ENCODE data around the gene ITPK1. TPM values are rescaled to one million over a fixed set of nuclear protein-coding genes. Genes with fewer than 3 reads are reported as not detected.
A peak's percentile ranks its signal among the peaks of the same experiment; 100 is the strongest.

ITPK1 gene
- total and polyA plus RNA-seq, 2 experiments from 2014 or later: 35.9 to 101 TPM

DNA sequence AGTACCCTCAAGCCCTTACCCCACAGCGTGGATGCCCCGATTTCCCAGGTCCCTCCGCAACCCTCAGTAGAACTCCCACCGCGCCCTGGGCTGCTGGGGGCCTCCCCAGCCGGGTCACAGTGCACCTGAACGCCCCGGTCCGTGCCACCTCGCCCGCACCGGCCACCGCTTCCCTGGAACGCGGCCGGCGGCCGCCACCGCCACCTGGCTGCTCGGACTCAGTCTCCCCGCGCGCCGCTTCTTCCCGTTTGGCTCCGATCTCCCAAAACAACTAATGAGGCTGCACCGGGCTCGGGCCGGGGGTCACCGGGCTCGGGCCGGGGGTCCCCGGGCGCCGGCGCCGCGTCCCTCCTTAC lies 1.0 kb downstream of the ITPK1 start:
- Histone ChIP-seq H3K27ac (ENCODE audit: low read depth) (no peak overlapping the region), H2AFZ (no peak overlapping the region), H3K9me2 (ENCODE audit: insufficient read depth) (no peaks in the 10 kb centered on the region), H3K4me3 (peak overlapping the region; percentile 95), H3K4me2 (peak overlapping the region; percentile 77), H3K79me2 (replicated peaks; ENCODE audit: insufficient read depth) (peaks cover 53% of the 10 kb centered on the region), H4K20me1 (replicated peaks; ENCODE audit: insufficient read depth) (peaks cover 29% of the 10 kb centered on the region), H3F3A (replicated peaks; ENCODE audit: low read depth) (peaks cover 12% of the 10 kb centered on the region; the same call in 1 of the 2 replicates), H3K36me3 (ENCODE audit: insufficient read depth) (no peaks in the 10 kb centered on the region), H3K4me1 (ENCODE audit: insufficient read depth) (peaks cover 31% of the 10 kb centered on the region), H3K27me3 (ENCODE audit: insufficient read depth) (no peaks in the 10 kb centered on the region)
- H3K36me3 Mint-ChIP-seq (ENCODE audit: low read depth): peaks cover 3% of the 10 kb centered on the region; the same call in 2 of the 3 replicates
- peaks cover 20% of the 10 kb centered on the region for H3K27me3 Mint-ChIP-seq (ENCODE audit: insufficient read depth, low read depth, poor library complexity)
- peaks cover 39% of the 10 kb centered on the region for H3K4me1 Mint-ChIP-seq
- ATAC-seq: peak; percentile 4
- H3K27ac Mint-ChIP-seq: no peak overlapping the region
- no peaks in the 10 kb centered on the region for H3K9me3 Mint-ChIP-seq
- peak overlapping the region; percentile 89 for H3K4me3 Mint-ChIP-seq
- TF ChIP-seq POLR2AphosphoS5 (IDR thresholded peaks at IDR 0.05; ENCODE audit: low read depth): no peak
- DNase-seq (ENCODE audit: low spot score): peak; percentile 33

- Mint-ChIP-seq H3K36me3 (ENCODE audit: low read depth) (peaks cover 3% of the 10 kb centered on the region; the same call in 2 of the 3 replicates), H3K9me3 (no peaks in the 10 kb centered on the region), H3K4me1 (peaks cover 44% of the 10 kb centered on the region), H3K27me3 (ENCODE audit: insufficient read depth, low read depth, poor library complexity) (peaks cover 20% of the 10 kb centered on the region), H3K4me3 (peak overlapping the region; percentile 89), H3K27ac (peak overlapping the region; percentile 51; the same call in 1 of the 2 replicates)
- Histone ChIP-seq H3K36me3 (ENCODE audit: insufficient read depth) (no peaks in the 10 kb centered on the region), H3K4me1 (ENCODE audit: insufficient read depth) (peaks cover 36% of the 10 kb centered on the region), H3F3A (replicated peaks; ENCODE audit: low read depth) (peaks cover 12% of the 10 kb centered on the region; the same call in 1 of the 2 replicates), H4K20me1 (replicated peaks; ENCODE audit: insufficient read depth) (peaks cover 34% of the 10 kb centered on the region), H3K4me3 (peak overlapping the region; percentile 95), H3K27ac (ENCODE audit: low read depth) (peak overlapping the region; percentile 1; the same call in 1 of the 2 replicates), H2AFZ (no peak overlapping the region), H3K79me2 (replicated peaks; ENCODE audit: insufficient read depth) (peaks cover 58% of the 10 kb centered on the region), H3K9me2 (ENCODE audit: insufficient read depth) (no peaks in the 10 kb centered on the region), H3K4me2 (peak overlapping the region; percentile 77), H3K27me3 (ENCODE audit: insufficient read depth) (no peaks in the 10 kb centered on the region)
- ATAC-seq (peak; percentile 3), DNase-seq (ENCODE audit: low spot score) (peak; percentile 33)
- TF ChIP-seq STAT1 (IDR thresholded peaks at IDR 0.05; ENCODE audit: unreplicated experiment): no peak
- no peak for TF ChIP-seq CTCF (conservative IDR thresholded peaks at IDR 0.05; ENCODE audit: low read depth in 2 of 2)
- TF ChIP-seq NANOG (IDR thresholded peaks at IDR 0.05; ENCODE audit: borderline replicate concordance): no peak
- TF ChIP-seq EZH2phosphoT487 (IDR thresholded peaks at IDR 0.05; ENCODE audit: unreplicated experiment): no peak
- no peak for TF ChIP-seq POLR2AphosphoS5 (IDR thresholded peaks at IDR 0.05; ENCODE audit: low read depth)
- no peak for TF ChIP-seq ZNF462 (CRISPR knock-in tag; IDR thresholded peaks at IDR 0.05)
- TF ChIP-seq JUNB (IDR thresholded peaks at IDR 0.05; ENCODE audit: unreplicated experiment): no peak
- no peak for TF ChIP-seq ETS1 (IDR thresholded peaks at IDR 0.05)
- TF ChIP-seq EZH2 (IDR thresholded peaks at IDR 0.05; ENCODE audit: low read depth, unreplicated experiment): no peak
Observed at GRCh38 chr14:93114068-93114710, 1.5 kb downstream of the ITPK1 start.

Data from GM23338 (cell line).